Large intestine (tissue), 3 donors: ENCODE data around the gene ZBTB43. TPM values are rescaled to one million over a fixed set of nuclear protein-coding genes. Genes with fewer than 3 reads are reported as not detected.

ENCODE experiments used
- DNase-seq, 2 donors: peaks; one replicate each; pipeline versions ENCODE4 v3.0.0 to v3.0.0-alpha.2; 2013
- H3K27ac ChIP-seq: one replicate; pipeline ENCODE4 v1.5.1; 2013; ENCODE audit warnings: low read length
- H3K27me3 ChIP-seq: 2 replicates; pipeline ENCODE4 v1.6.1; 2013; ENCODE audit warnings: low read length; ENCODE audit not compliant: control insufficient read depth, insufficient read depth
- H3K36me3 ChIP-seq: 2 replicates; pipeline ENCODE4 v1.6.1; 2013; ENCODE audit warnings: low read length; ENCODE audit not compliant: control insufficient read depth, insufficient read depth
- H3K4me1 ChIP-seq: one replicate; pipeline ENCODE4 v1.6.1; 2013; ENCODE audit warnings: low read length; ENCODE audit not compliant: control insufficient read depth, insufficient read depth
- H3K4me3 ChIP-seq: one replicate; pipeline ENCODE4 v1.5.1; 2013; ENCODE audit warnings: low read length
- H3K9me3 ChIP-seq: one replicate; pipeline ENCODE4 v1.6.1; 2013; ENCODE audit warnings: mild to moderate bottlenecking, low read depth, low read length, moderate library complexity; ENCODE audit not compliant: control insufficient read depth
- WGBS: methylation state at CpG from one replicate; pipeline ENCODE4 v1.1.5; 2013; ENCODE audit warnings: low lambda C conversion rate; ENCODE audit not compliant: insufficient coverage; 5-methylcytosine and 5-hydroxymethylcytosine counted together
- polyA plus RNA-seq: library from polyadenylated mRNA; unstranded; fragments of 120-200 nt; gene quantifications from one replicate; pipeline ENCODE4 v1.2.1, GENCODE V29; 2013

ZBTB43 gene
- polyA plus RNA-seq, 1 donor = 11.7 TPM

DNA sequence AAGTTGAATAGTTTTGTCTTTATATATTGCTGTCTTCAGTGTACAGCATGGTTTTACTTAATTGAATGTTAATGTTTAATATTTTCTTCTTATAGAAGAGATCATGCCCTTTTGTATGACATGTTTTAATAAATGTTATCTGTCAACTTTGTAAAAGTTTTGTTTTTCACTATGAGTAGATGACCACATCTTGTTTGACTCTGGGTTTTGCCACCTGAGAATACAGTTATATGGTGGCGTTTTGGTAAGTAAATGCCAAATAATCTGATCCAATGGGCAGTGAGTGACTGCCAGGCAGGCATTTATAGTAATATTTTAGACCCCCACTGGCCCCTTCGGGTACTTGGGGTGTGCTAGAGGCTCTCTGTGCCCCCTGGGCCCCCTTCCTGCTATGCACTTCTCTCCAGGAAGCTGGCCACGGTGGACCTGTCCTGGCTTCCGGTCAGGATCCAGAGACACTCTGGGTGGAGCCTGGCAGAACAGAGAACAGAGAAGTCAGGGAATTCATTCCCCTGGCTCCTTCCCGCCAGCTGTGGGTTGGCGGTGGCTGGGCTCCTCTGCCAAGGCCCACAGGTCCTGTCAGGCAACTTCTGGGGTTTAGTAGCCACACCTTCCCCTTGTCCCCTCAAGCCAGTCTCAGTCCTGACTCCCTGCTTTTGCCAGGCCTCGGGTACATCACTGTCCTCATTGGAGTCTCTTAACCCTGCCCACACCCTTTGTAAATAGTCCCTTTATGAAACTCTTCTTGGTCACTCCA, 33.4 kb downstream of the ZBTB43 start:
- Histone ChIP-seq H3K36me3 (peaks cover 32% of the 10 kb centered on the region), H3K27ac (no peak overlapping the region), H3K9me3 (no peaks in the 10 kb centered on the region), H3K4me1 (peaks cover 4% of the 10 kb centered on the region), H3K27me3 (no peaks in the 10 kb centered on the region), H3K4me3 (no peak overlapping the region)
- WGBS = 60% methylated on average over 1 of the region's 7 CpGs
- no peak for DNase-seq

DNA sequence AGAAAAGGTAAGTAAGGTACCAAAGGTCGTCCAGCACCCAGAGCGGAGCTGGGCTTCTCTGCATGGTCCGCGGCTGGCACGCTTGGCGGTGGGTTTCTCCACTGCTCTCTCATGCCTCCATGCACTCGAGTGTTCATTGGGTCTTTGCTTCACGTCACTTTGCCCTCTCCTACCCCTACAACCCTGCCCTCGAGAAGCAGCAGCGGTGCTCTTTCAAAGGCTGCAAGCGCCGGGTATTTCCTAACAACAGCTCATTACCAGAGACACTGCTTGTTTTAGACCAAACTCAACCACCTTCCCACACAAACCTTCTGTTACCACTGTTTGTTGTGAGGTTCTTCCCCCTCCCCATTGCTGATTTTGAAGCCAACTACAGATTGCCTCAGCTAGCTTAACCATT, 34.1 kb downstream of the ZBTB43 start:
- no peaks in the 10 kb centered on the region for H3K27me3 ChIP-seq
- H3K27ac ChIP-seq = no peak overlapping the region
- no CpG with 5 or more reads among the region's 12 CpGs for WGBS
- H3K4me3 ChIP-seq = no peak overlapping the region
- peaks cover 26% of the 10 kb centered on the region for H3K36me3 ChIP-seq
- DNase-seq = no peak
- H3K9me3 ChIP-seq = no peaks in the 10 kb centered on the region
- H3K4me1 ChIP-seq = peaks cover 4% of the 10 kb centered on the region

DNA sequence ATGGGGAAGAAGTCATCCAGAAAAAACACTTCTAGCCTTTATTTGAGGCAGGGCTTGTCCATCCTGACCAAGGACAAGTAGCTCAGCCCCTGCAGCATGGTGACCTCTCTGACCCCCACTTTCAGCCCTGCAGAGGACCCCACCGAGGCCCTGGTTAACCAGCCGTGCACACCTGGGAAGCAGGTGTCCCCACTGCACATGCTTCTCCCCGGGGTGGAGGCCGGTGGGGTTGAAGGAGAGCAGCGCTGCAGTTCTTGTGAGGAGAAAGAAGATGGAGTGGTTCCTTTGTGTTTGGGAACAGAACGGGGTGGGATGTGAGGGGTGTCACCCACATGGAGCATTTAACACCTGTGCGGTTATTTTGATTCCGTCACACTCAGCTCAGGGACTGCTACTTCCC, 34.5 kb downstream of the ZBTB43 start:
- Histone ChIP-seq H3K4me3 (no peak overlapping the region), H3K27ac (no peak overlapping the region), H3K9me3 (no peaks in the 10 kb centered on the region), H3K27me3 (no peaks in the 10 kb centered on the region), H3K4me1 (peaks cover 4% of the 10 kb centered on the region), H3K36me3 (peaks cover 24% of the 10 kb centered on the region)
- no CpG with 5 or more reads among the region's 8 CpGs for WGBS
- no peak for DNase-seq

DNA sequence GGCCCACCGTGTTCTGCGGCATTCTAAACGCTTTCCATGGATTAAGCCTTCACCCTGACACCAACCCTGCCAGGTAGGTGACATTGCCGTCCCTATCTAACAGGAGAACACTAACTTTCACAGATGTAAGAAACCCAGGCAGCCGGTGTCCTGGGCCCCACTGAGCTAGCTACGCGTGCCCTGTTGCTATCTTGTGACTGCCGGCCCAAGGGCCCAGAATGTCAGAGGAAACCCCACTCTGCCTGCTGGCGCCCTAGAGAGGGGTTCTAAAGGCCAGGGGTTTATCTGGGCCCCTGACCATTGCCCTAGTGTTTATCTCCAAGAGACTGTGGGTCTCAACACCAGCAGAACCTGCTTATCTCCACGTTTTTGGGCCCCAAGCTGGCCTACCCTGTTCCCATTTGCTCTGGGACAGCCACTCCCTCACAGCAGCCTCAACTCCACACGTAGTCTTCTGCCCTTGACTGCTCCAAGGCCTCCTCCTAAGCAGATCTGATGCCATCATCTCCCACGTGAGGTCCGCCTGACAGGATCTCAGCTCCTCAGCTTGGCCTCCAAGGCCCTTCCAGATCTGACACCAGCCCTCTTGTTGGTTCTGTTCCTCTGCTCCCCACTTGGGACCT, 37.5 kb downstream of the ZBTB43 start:
- WGBS = no CpG with 5 or more reads among the region's 13 CpGs
- Histone ChIP-seq H3K9me3 (no peaks in the 10 kb centered on the region), H3K4me1 (peaks cover 4% of the 10 kb centered on the region), H3K36me3 (peaks cover 13% of the 10 kb centered on the region), H3K27ac (peak overlapping the region; percentile 56), H3K4me3 (no peak overlapping the region), H3K27me3 (no peaks in the 10 kb centered on the region)
- peak; percentile 38 to 67 for DNase-seq

DNA sequence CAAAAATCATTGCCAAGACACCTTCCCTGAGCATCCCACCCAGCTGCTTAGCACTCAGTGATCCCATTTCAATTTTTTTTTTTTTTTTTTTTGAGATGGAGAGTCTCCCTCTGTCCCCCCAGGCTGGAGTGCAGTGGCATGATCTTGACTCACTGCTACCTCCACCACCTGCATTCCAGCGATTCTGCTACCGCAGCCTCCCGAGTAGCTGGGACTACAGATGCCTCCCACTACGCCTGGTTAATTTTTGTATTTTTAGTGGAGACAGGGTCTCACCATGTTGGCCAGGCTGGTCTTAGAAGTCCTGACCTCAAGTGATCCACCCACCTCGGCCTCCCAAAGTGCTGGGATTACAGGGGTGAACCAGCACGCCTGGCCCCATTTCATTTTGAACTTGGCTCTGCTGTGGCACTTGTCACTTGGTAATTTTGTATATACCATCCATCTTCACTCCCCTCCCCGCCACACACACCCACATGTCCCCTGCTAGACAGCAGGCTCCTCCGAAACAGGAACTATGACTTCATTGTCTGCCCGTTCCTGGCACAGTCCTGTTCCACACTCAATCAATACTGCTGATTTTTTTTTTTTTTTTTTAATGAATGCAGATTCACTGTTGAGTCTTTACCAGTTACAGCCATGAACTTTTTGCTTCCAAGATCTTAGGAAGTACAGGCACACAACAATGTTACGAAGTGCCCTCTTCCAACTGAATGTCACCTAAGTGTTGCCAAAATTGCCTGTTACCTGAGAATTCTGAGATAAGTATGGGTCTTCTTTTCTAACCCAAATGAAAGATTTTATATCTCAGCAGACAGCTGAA, 38.3 kb downstream of the ZBTB43 start:
- no peak for DNase-seq
- Histone ChIP-seq H3K27me3 (no peaks in the 10 kb centered on the region), H3K27ac (peak overlapping the region; percentile 56), H3K9me3 (no peaks in the 10 kb centered on the region), H3K36me3 (peaks cover 11% of the 10 kb centered on the region), H3K4me3 (no peak overlapping the region), H3K4me1 (peaks cover 4% of the 10 kb centered on the region)
- 80% methylated on average over 2 of the region's 10 CpGs for WGBS

DNA sequence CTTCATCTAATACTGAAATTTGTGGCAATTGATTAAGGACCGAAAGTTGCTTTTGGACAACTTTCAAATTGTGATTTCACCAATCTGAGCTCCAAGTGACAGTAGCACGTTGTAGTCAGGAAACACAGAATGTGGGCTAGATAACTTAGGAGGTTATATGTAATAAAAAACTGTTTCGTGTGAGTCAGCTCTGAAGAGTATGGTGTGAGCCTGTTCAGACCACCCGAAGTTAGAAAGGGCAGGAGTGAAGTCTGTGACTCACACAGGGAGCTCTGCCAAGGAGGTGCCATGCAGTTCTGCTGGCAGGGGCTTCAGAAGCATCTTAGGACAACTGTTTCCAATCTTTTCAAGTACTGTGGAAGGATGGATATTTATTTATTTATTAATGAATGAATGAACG, 39.2 kb downstream of the ZBTB43 start:
- WGBS = 71% methylated on average over 2 of the region's 5 CpGs
- DNase-seq = no peak
- H3K27ac ChIP-seq = no peak overlapping the region

DNA sequence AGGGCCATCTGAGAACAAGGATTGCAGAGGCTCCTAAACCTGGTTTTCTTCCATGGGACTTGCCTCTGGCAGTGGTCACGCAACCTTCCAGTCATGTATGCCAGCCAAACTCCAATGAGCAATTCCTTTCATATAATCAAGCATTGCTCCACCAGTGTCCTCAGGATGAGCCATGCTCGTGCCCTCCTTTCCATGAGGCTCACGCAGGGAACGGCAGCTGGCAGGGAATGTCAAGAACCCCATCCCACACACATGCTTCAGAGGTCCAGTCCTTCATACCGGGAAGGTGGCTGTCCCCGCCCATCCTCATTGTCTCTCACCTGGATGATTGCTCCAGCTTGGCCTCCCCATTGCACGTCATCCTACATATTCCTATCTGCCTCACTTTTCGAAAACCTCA, 42.2 kb downstream of the ZBTB43 start:
- Histone ChIP-seq H3K36me3 (no peaks in the 10 kb centered on the region), H3K4me1 (no peaks in the 10 kb centered on the region), H3K9me3 (no peaks in the 10 kb centered on the region), H3K27me3 (no peaks in the 10 kb centered on the region), H3K27ac (no peak overlapping the region), H3K4me3 (no peak overlapping the region)
- no CpG with 5 or more reads among the region's 8 CpGs for WGBS
- no peak for DNase-seq

More for the DNA sequence above, 39.2 kb downstream of the ZBTB43 start:
- H3K4me1 ChIP-seq = peaks cover 4% of the 10 kb centered on the region
- H3K27me3 ChIP-seq = no peaks in the 10 kb centered on the region
- no peak overlapping the region for H3K4me3 ChIP-seq
- no peaks in the 10 kb centered on the region for H3K9me3 ChIP-seq
- peaks cover 3% of the 10 kb centered on the region for H3K36me3 ChIP-seq

DNA sequence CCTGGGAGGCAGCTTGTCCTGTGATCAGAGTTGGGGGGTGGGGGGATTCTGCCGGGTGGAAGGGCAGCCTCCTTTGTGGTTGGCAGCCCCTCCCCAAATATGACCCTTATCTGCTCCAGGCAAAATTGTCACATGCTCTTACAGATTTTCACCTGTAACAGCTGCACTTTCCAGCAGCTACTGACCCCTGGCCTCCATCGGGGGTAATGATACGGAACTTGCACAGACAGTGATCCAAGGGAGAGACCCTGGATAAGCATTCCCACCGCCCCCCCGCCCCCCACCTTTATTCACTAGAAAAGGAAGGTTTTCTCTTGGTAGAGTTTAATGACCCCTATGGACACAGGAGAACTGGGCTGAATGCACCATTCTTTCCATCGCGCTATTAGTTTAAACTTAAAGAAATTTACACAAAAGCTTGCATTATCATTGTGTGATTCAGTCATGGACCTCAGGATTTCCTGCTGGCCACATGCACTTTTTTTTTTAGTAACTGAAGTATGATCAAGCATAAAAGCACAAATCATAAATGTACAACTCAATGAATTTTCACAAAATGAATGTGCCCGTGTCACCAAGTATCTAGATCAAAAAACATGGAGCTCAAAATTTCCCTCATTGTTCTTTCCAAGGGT, 44.9 kb downstream of the ZBTB43 start:
- Histone ChIP-seq H3K4me1 (no peaks in the 10 kb centered on the region), H3K4me3 (no peak overlapping the region), H3K27ac (no peak overlapping the region), H3K27me3 (peaks cover 8% of the 10 kb centered on the region), H3K36me3 (no peaks in the 10 kb centered on the region), H3K9me3 (no peaks in the 10 kb centered on the region)
- no peak for DNase-seq
- no CpG with 5 or more reads among the region's 8 CpGs for WGBS

DNA sequence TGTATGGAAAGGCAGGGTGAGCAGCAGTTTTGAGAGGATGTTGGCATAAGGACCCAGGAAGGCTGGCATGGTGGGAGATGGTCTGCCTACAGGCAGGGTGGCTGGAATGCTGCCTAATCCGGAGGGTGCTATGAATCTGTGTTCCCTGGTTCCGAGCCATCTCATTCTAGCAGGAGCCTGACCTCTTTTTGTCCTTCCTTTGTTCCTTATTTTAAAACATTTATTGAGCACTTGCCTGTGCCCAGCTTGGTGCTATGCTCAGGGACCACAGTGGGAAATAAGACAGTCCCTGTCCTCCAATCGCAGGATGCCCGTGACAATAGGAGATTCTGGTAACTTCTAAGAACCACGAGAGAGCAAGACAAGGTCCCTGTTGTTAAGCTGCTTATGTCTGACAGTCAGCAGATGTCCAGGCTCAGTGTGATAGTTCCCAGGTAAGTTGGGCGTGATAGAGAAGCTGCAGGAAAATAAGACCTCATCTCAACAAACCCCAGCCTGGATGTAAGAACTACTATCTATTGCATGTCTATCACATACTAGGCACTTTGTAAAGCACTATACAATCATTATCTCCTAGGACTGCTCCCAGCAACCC, 46.5 kb downstream of the ZBTB43 start:
- H3K4me1 ChIP-seq = no peaks in the 10 kb centered on the region
- WGBS = 80% methylated on average over 1 of the region's 6 CpGs

More for the DNA sequence above, 46.5 kb downstream of the ZBTB43 start:
- Histone ChIP-seq H3K9me3 (no peaks in the 10 kb centered on the region), H3K4me3 (no peak overlapping the region), H3K36me3 (no peaks in the 10 kb centered on the region), H3K27me3 (peaks cover 18% of the 10 kb centered on the region), H3K27ac (no peak overlapping the region)
- DNase-seq = no peak
